Measurements from ENCODE around the gene PHF3. TPM values are rescaled to one million over a fixed set of nuclear protein-coding genes. Genes with fewer than 3 reads are reported as not detected.

PHF3 gene
- total RNA-seq, 1 experiment from 2014 or later, result 40.0 TPM

DNA sequence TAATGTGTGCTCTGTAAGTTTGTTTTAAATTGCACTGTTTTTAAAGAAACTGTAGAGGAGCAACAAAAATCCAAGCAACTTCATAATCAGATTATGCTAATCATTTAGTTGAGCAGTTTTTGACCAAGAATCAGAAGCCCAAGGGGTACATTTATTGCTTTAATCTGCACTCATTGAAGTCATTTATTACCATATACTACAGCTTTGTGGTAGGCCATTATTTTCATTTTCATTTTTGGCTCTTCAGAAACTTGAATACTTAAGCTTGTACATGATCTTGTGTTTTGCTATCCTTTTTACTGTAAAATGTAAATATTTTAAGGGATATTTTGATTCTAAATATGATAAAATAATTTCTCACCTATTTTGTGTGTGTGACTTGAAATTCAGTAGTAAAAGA lies 78.5 kb downstream of the PHF3 start:
- Histone ChIP-seq H3K36me3 (ENCODE audit: control insufficient read depth, insufficient read depth, low read length) (peaks cover 37% of the 10 kb centered on the region), H3K9me3 (ENCODE audit: control insufficient read depth, insufficient read depth, low read depth, low read length) (no peaks in the 10 kb centered on the region), H3K27ac (ENCODE audit: low read length) (no peak overlapping the region), H3K27me3 (ENCODE audit: control insufficient read depth, insufficient read depth, low read length) (no peaks in the 10 kb centered on the region), H3K4me1 (ENCODE audit: control insufficient read depth, insufficient read depth, low read length) (no peaks in the 10 kb centered on the region), H3K4me3 (ENCODE audit: low read depth in 2 of 2, low read length in 2 of 2) (no peak overlapping the region)
- no peak for DNase-seq (ENCODE audit: low read depth, low spot score)
- POLR2A ChIA-PET, result no interaction called here
- TF ChIP-seq POLR2AphosphoS5 (IDR thresholded peaks at IDR 0.05; ENCODE audit: low read depth, low read length), result no peak
- no peak for TF ChIP-seq SIN3A (IDR thresholded peaks at IDR 0.05; ENCODE audit: borderline replicate concordance, insufficient read depth, low read depth, low read length)
- TF ChIP-seq TCF7L2 (IDR thresholded peaks at IDR 0.05; ENCODE audit: low read depth, low read length), result no peak
- CTCF ChIA-PET, result no interaction called here
- BruUV-seq (replicated peaks), result no TSS peak
- in situ Hi-C loops (cut with HindIII; ENCODE audit: low pct_unique_long_range_greater_than_20kb, low sequenced_read_pairs) (no loop called here), intact Hi-C loops (cut with micrococcal nuclease; ENCODE audit: unreplicated experiment) (no loop called here)
- no peak for ATAC-seq

DNA sequence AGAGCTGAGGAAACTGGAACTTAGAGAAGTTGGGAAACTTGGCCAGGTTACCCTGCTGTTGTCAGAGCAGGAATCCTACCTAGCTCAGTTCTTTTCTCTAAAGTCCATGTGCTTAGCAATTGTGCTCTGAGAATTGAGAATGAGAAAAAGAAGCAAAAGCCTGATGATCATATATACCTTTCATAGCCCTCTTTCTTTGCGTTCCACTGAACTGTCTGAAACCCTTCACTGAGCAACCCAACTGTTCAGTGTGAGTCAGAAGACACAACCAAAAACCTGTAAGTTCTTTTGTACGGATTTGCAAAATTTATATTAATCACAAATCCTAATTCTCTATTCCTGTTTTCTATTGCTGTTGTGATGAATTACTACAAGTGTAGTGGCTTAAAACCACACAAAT lies 80.6 kb downstream of the PHF3 start:
- intact Hi-C loops (cut with micrococcal nuclease; ENCODE audit: unreplicated experiment) (no loop called here), in situ Hi-C loops (cut with HindIII; ENCODE audit: low pct_unique_long_range_greater_than_20kb, low sequenced_read_pairs) (no loop called here)
- no peak overlapping the region for H3K4me3 ChIP-seq (ENCODE audit: low read depth in 2 of 2, low read length in 2 of 2)
- H3K9me3 ChIP-seq (ENCODE audit: control insufficient read depth, insufficient read depth, low read depth, low read length), result no peaks in the 10 kb centered on the region
- no peaks in the 10 kb centered on the region for H3K4me1 ChIP-seq (ENCODE audit: control insufficient read depth, insufficient read depth, low read length)
- TF ChIP-seq TCF7L2 (IDR thresholded peaks at IDR 0.05; ENCODE audit: low read depth, low read length), result no peak
- TF ChIP-seq, protein P1, sequence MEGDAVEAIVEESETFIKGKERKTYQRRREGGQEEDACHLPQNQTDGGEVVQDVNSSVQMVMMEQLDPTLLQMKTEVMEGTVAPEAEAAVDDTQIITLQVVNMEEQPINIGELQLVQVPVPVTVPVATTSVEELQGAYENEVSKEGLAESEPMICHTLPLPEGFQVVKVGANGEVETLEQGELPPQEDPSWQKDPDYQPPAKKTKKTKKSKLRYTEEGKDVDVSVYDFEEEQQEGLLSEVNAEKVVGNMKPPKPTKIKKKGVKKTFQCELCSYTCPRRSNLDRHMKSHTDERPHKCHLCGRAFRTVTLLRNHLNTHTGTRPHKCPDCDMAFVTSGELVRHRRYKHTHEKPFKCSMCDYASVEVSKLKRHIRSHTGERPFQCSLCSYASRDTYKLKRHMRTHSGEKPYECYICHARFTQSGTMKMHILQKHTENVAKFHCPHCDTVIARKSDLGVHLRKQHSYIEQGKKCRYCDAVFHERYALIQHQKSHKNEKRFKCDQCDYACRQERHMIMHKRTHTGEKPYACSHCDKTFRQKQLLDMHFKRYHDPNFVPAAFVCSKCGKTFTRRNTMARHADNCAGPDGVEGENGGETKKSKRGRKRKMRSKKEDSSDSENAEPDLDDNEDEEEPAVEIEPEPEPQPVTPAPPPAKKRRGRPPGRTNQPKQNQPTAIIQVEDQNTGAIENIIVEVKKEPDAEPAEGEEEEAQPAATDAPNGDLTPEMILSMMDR (IDR thresholded peaks at IDR 0.05), result no peak
- TF ChIP-seq, protein P2, sequence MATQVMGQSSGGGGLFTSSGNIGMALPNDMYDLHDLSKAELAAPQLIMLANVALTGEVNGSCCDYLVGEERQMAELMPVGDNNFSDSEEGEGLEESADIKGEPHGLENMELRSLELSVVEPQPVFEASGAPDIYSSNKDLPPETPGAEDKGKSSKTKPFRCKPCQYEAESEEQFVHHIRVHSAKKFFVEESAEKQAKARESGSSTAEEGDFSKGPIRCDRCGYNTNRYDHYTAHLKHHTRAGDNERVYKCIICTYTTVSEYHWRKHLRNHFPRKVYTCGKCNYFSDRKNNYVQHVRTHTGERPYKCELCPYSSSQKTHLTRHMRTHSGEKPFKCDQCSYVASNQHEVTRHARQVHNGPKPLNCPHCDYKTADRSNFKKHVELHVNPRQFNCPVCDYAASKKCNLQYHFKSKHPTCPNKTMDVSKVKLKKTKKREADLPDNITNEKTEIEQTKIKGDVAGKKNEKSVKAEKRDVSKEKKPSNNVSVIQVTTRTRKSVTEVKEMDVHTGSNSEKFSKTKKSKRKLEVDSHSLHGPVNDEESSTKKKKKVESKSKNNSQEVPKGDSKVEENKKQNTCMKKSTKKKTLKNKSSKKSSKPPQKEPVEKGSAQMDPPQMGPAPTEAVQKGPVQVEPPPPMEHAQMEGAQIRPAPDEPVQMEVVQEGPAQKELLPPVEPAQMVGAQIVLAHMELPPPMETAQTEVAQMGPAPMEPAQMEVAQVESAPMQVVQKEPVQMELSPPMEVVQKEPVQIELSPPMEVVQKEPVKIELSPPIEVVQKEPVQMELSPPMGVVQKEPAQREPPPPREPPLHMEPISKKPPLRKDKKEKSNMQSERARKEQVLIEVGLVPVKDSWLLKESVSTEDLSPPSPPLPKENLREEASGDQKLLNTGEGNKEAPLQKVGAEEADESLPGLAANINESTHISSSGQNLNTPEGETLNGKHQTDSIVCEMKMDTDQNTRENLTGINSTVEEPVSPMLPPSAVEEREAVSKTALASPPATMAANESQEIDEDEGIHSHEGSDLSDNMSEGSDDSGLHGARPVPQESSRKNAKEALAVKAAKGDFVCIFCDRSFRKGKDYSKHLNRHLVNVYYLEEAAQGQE (IDR thresholded peaks at IDR 0.05; ENCODE audit: insufficient read depth in 1 of 2, low read depth in 2 of 2, low read length in 1 of 2), result no peak
- no peak for TF ChIP-seq POLR2AphosphoS5 (IDR thresholded peaks at IDR 0.05; ENCODE audit: low read depth, low read length)
- no peak overlapping the region for H3K27ac ChIP-seq (ENCODE audit: low read length)
- ChIA-PET CTCF (no interaction called here), POLR2A (no interaction called here)
- no peak for ATAC-seq
- no peaks in the 10 kb centered on the region for H3K27me3 ChIP-seq (ENCODE audit: control insufficient read depth, insufficient read depth, low read length)
- no TSS peak for BruUV-seq (replicated peaks)
- H3K36me3 ChIP-seq (ENCODE audit: control insufficient read depth, insufficient read depth, low read length), result peaks cover 17% of the 10 kb centered on the region
- no peak for DNase-seq (ENCODE audit: low read depth, low spot score)

DNA sequence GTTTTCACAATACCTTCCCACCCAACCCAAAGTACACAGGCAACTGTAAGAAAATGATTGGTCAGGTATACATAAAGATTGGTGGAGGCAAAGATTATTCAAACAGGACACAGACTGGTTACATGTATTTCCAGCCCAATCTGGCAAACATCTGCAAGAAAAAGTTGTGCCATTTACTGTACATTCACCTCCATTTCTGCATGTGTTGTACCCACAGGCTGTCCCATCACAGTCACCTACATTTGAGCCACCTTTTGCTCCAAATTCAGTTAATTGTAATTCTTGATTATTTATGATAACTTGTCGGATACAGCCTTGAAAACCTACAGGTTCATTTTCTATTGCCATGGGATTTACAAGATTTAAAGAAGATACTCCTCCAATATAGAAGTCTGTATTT lies 85.6 kb downstream of the PHF3 start:
- H3K27me3 ChIP-seq (ENCODE audit: control insufficient read depth, insufficient read depth, low read length), result no peaks in the 10 kb centered on the region
- H3K4me3 ChIP-seq (ENCODE audit: low read depth in 2 of 2, low read length in 2 of 2), result no peak overlapping the region
- in situ Hi-C loops (cut with HindIII; ENCODE audit: low pct_unique_long_range_greater_than_20kb, low sequenced_read_pairs), result no loop called here
- DNase-seq (ENCODE audit: low read depth, low spot score), result no peak
- no peak overlapping the region for H3K27ac ChIP-seq (ENCODE audit: low read length)
- no peak for ATAC-seq
- ChIA-PET POLR2A (no interaction called here), CTCF (no interaction called here)
- intact Hi-C loops (cut with micrococcal nuclease; ENCODE audit: unreplicated experiment), result no loop called here
- H3K36me3 ChIP-seq (ENCODE audit: control insufficient read depth, insufficient read depth, low read length), result no peaks in the 10 kb centered on the region
- BruUV-seq (replicated peaks), result no TSS peak
- no peaks in the 10 kb centered on the region for H3K9me3 ChIP-seq (ENCODE audit: control insufficient read depth, insufficient read depth, low read depth, low read length)
- TF ChIP-seq, protein P1 (IDR thresholded peaks at IDR 0.05), result no peak
- TF ChIP-seq SIN3A (IDR thresholded peaks at IDR 0.05; ENCODE audit: borderline replicate concordance, insufficient read depth, low read depth, low read length) (no peak), POLR2AphosphoS5 (IDR thresholded peaks at IDR 0.05; ENCODE audit: low read depth, low read length) (no peak), TCF7L2 (IDR thresholded peaks at IDR 0.05; ENCODE audit: low read depth, low read length) (no peak)
- TF ChIP-seq, protein P2 (IDR thresholded peaks at IDR 0.05; ENCODE audit: insufficient read depth in 1 of 2, low read depth in 2 of 2, low read length in 1 of 2), result no peak
- H3K4me1 ChIP-seq (ENCODE audit: control insufficient read depth, insufficient read depth, low read length), result no peaks in the 10 kb centered on the region
